Measurements from ENCODE around the gene FNTB. TPM values are rescaled to one million over a fixed set of nuclear protein-coding genes. Genes with fewer than 3 reads are reported as not detected.
A peak's percentile ranks its signal among the peaks of the same experiment; 100 is the strongest.

The FNTB gene
- total RNA-seq, 1 experiment from 2014 or later = 35.3 TPM

- peaks cover 14% of the 10 kb centered on the region for H3K4me1 ChIP-seq (replicated peaks; ENCODE audit: insufficient read depth)
- intact Hi-C loops (cut with micrococcal nuclease; ENCODE audit: unreplicated experiment) = loop anchor here (2.0 to 5.0 kb wide), 5 partner anchors 60 to 969 kb away; partner anchors contain the start of gene FUT8
- TF ChIP-seq CTCF (conservative IDR thresholded peaks at IDR 0.05) (no peak), EZH2 (IDR thresholded peaks at IDR 0.05; ENCODE audit: low read depth) (no peak)
- TSS peak; percentile 53 for BruUV-seq (replicated peaks)
- H3K27me3 ChIP-seq (ENCODE audit: insufficient read depth, low read depth) = no peaks in the 10 kb centered on the region
- ChIA-PET POLR2A (ENCODE audit: unreplicated experiment) (interaction anchor here (0.7 to 0.9 kb wide), 4 partner anchors 113 to 295 kb away, joined by 3 to 4 read pairs (median 3); no protein-coding TSS in a partner anchor), CTCF (interaction anchor here (0.6 kb wide), 1 partner anchor 136 kb away, joined by 4 read pairs; no protein-coding TSS in a partner anchor)
- no peak for DNase-seq
- H3K4me3 ChIP-seq = peak overlapping the region; percentile 88
- no peaks in the 10 kb centered on the region for H3K9me2 ChIP-seq (ENCODE audit: insufficient read depth)
- H3K9me3 ChIP-seq (ENCODE audit: insufficient read depth, low read depth) = no peaks in the 10 kb centered on the region
- peaks cover 26% of the 10 kb centered on the region; the same call in 1 of the 2 replicates for H3K36me3 ChIP-seq (ENCODE audit: low read depth)
- H3K79me2 ChIP-seq (ENCODE audit: low read depth) = peaks cover 35% of the 10 kb centered on the region
- peaks cover 5% of the 10 kb centered on the region for H3F3A ChIP-seq (ENCODE audit: insufficient read depth, low read depth)
- H3K4me2 ChIP-seq = peak overlapping the region; percentile 96
- H4K20me1 ChIP-seq (ENCODE audit: insufficient read depth) = peaks cover 14% of the 10 kb centered on the region
- peak overlapping the region; percentile 33; the same call in 1 of the 2 replicates for H3K27ac ChIP-seq
- peak overlapping the region; percentile 87 for H2AFZ ChIP-seq
Observed at GRCh38 chr14:65101631-65102440, 115.1 kb downstream of the FNTB start.

GRCh38 chr14:65102441-65103149, 115.9 kb downstream of the FNTB start, which contains the start of gene MAX:
TSS of gene MAX (minus strand) at chr14:65102517. CDS start at chr14:65102339, 178 bp downstream.
- H3K4me3 ChIP-seq = peak within 1 kb of the TSS; percentile 88
- peaks cover 14% of the 10 kb centered on the region for H3K4me1 ChIP-seq (replicated peaks; ENCODE audit: insufficient read depth)
- TF ChIP-seq CTCF (conservative IDR thresholded peaks at IDR 0.05) (no peak), EZH2 (IDR thresholded peaks at IDR 0.05; ENCODE audit: low read depth) (no peak)
- intact Hi-C loops (cut with micrococcal nuclease; ENCODE audit: unreplicated experiment) = loop anchor here (2.0 to 5.0 kb wide), 5 partner anchors 60 to 968 kb away; partner anchors contain the start of gene FUT8
- peaks cover 5% of the 10 kb centered on the region for H3F3A ChIP-seq (ENCODE audit: insufficient read depth, low read depth)
- no peaks in the 10 kb centered on the region for H3K27me3 ChIP-seq (ENCODE audit: insufficient read depth, low read depth)
- no peaks in the 10 kb centered on the region for H3K9me3 ChIP-seq (ENCODE audit: insufficient read depth, low read depth)
- peaks cover 18% of the 10 kb centered on the region; the same call in 1 of the 2 replicates for H3K36me3 ChIP-seq (ENCODE audit: low read depth)
- CTCF ChIA-PET = no interaction called here
- peak within 1 kb of the TSS; percentile 96 for H3K4me2 ChIP-seq
- H4K20me1 ChIP-seq (ENCODE audit: insufficient read depth) = peaks cover 12% of the 10 kb centered on the region
- H3K9me2 ChIP-seq (ENCODE audit: insufficient read depth) = no peaks in the 10 kb centered on the region
- peaks cover 30% of the 10 kb centered on the region for H3K79me2 ChIP-seq (ENCODE audit: low read depth)
- no TSS peak for BruUV-seq (replicated peaks)
- POLR2A ChIA-PET (ENCODE audit: unreplicated experiment) = interaction anchor here (0.6 to 0.9 kb wide), 4 partner anchors 59 to 219 kb away, joined by 3 to 7 read pairs (median 4); no protein-coding TSS in a partner anchor
- peak within 1 kb of the TSS; percentile 96 for H2AFZ ChIP-seq
- H3K27ac ChIP-seq = peak within 1 kb of the TSS; percentile 46
- peak; percentile 96 to 99 for DNase-seq

Data from PC-9 (cell line).